ENCODE results near the gene ANKLE2.

GRCh38 chr12:132748319-132748718, 13.3 kb downstream of the ANKLE2 start:
- TF ChIP-seq EGR1 (IDR thresholded peaks at IDR 0.05; ENCODE audit: borderline replicate concordance in 1 of 2, low read depth in 2 of 2, low read length in 2 of 2) (no peak), CEBPZ (IDR thresholded peaks at IDR 0.05; ENCODE audit: low read depth, low read length) (no peak), NR2C1 (IDR thresholded peaks at IDR 0.05) (no peak), RCOR1 (conservative IDR thresholded peaks at IDR 0.05; ENCODE audit: low read depth, low read length) (no peak), USF1 (IDR thresholded peaks at IDR 0.05; ENCODE audit: borderline replicate concordance, extremely low read length, insufficient read depth, low read depth, low read length) (no peak)
